ENCODE data around the gene CHRM2.

The CHRM2 gene

GRCh38 chr7:137025469-137026175 lies 157.2 kb downstream of the CHRM2 start:
- H3K4me1 ChIP-seq: no peaks in the 10 kb centered on the region
- no peak overlapping the region for H3K4me3 ChIP-seq (ENCODE audit: low read depth, low read length)
- no peaks in the 10 kb centered on the region for H3K79me2 ChIP-seq
- H3K27me3 ChIP-seq (ENCODE audit: control insufficient read depth, insufficient read depth, low read length): no peaks in the 10 kb centered on the region
- H3K9ac ChIP-seq: no peak overlapping the region
- TF ChIP-seq CTCF (IDR thresholded peaks at IDR 0.05): no peak
- H3K4me2 ChIP-seq (ENCODE audit: low read length): no peak overlapping the region
- no peak overlapping the region for H3K27ac ChIP-seq
- no peak overlapping the region for H2AFZ ChIP-seq
- H3K36me3 ChIP-seq (ENCODE audit: control insufficient read depth, insufficient read depth, low read length): no peaks in the 10 kb centered on the region
- no peaks in the 10 kb centered on the region for H3K9me3 ChIP-seq (ENCODE audit: control insufficient read depth, low read length)

- Histone ChIP-seq H3K4me2 (ENCODE audit: low read length) (no peak overlapping the region), H3K79me2 (no peaks in the 10 kb centered on the region), H3K4me3 (ENCODE audit: low read depth, low read length) (no peak overlapping the region), H3K27ac (no peak overlapping the region), H3K36me3 (ENCODE audit: control insufficient read depth, insufficient read depth, low read length) (no peaks in the 10 kb centered on the region), H3K9me3 (ENCODE audit: control insufficient read depth, low read length) (no peaks in the 10 kb centered on the region), H3K4me1 (no peaks in the 10 kb centered on the region), H3K9ac (no peak overlapping the region), H3K27me3 (ENCODE audit: control insufficient read depth, insufficient read depth, low read length) (no peaks in the 10 kb centered on the region), H2AFZ (no peak overlapping the region)
- TF ChIP-seq CTCF (IDR thresholded peaks at IDR 0.05): no peak
Measured at GRCh38 chr7:137026176-137026500, 157.7 kb downstream of the CHRM2 start.

GRCh38 chr7:137032436-137032835 lies 164.0 kb downstream of the CHRM2 start:
- Histone ChIP-seq H3K27me3 (ENCODE audit: control insufficient read depth, insufficient read depth, low read length) (no peaks in the 10 kb centered on the region), H3K4me3 (ENCODE audit: low read depth, low read length) (no peak overlapping the region), H3K4me2 (ENCODE audit: low read length) (no peak overlapping the region), H2AFZ (no peak overlapping the region), H3K9ac (no peak overlapping the region), H3K79me2 (no peaks in the 10 kb centered on the region), H3K4me1 (no peaks in the 10 kb centered on the region), H3K36me3 (ENCODE audit: control insufficient read depth, insufficient read depth, low read length) (no peaks in the 10 kb centered on the region), H3K9me3 (ENCODE audit: control insufficient read depth, low read length) (no peaks in the 10 kb centered on the region), H3K27ac (no peak overlapping the region)
- no peak for TF ChIP-seq CTCF (IDR thresholded peaks at IDR 0.05)

GRCh38 chr7:137036768-137037167 lies 168.3 kb downstream of the CHRM2 start:
- Histone ChIP-seq H3K4me2 (ENCODE audit: low read length) (no peak overlapping the region), H3K9me3 (ENCODE audit: control insufficient read depth, low read length) (no peaks in the 10 kb centered on the region), H3K4me3 (ENCODE audit: low read depth, low read length) (no peak overlapping the region), H3K9ac (no peak overlapping the region), H3K27me3 (ENCODE audit: control insufficient read depth, insufficient read depth, low read length) (no peaks in the 10 kb centered on the region), H3K36me3 (ENCODE audit: control insufficient read depth, insufficient read depth, low read length) (no peaks in the 10 kb centered on the region), H3K79me2 (no peaks in the 10 kb centered on the region), H3K27ac (no peak overlapping the region), H3K4me1 (no peaks in the 10 kb centered on the region), H2AFZ (no peak overlapping the region)
- no peak for TF ChIP-seq CTCF (IDR thresholded peaks at IDR 0.05)

DNA sequence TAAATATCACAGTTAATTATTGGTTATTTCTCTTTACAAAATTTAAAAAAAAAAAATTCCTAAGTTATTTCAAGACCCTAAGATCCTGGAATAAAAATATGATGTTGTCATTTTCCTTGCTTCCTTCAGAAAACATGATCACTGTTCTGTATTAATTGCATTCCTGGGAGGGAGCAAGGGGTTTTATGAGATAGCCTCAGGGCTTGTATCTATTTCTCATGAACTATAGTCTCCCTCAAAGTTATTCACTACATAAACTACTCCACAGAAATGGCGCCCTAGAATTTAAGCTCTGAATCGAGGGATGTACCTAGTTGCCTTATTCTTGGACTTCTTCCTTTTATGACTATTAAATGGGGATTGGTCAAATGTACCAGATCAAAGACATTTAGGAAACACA lies 170.3 kb downstream of the CHRM2 start:
- no peaks in the 10 kb centered on the region for H3K36me3 ChIP-seq (ENCODE audit: control insufficient read depth, insufficient read depth, low read length)
- TF ChIP-seq CTCF (IDR thresholded peaks at IDR 0.05): no peak
- no peak overlapping the region for H2AFZ ChIP-seq
- H3K79me2 ChIP-seq: no peaks in the 10 kb centered on the region
- no peak overlapping the region for H3K27ac ChIP-seq
- no peak overlapping the region for H3K9ac ChIP-seq
- H3K9me3 ChIP-seq (ENCODE audit: control insufficient read depth, low read length): no peaks in the 10 kb centered on the region
- H3K4me1 ChIP-seq: no peaks in the 10 kb centered on the region
- no peak overlapping the region for H3K4me2 ChIP-seq (ENCODE audit: low read length)
- no peaks in the 10 kb centered on the region for H3K27me3 ChIP-seq (ENCODE audit: control insufficient read depth, insufficient read depth, low read length)
- no peak overlapping the region for H3K4me3 ChIP-seq (ENCODE audit: low read depth, low read length)
